Effector memory CD4-positive, alpha-beta T cell (primary cell): ENCODE measurements around the gene MPHOSPH10.

Source experiments
- DNase-seq, 3 donors: peaks; one replicate each; pipeline ENCODE4 v3.0.0-alpha.2; 2020
- H3K27ac ChIP-seq: 2 replicates; pipeline ENCODE4 v1.7.0; 2013; ENCODE audit warnings: mild to moderate bottlenecking, low read length, moderate library complexity; ENCODE audit not compliant: insufficient read depth, poor library complexity, severe bottlenecking
- H3K27me3 ChIP-seq: replicated peaks from 2 replicates; pipeline ENCODE4 v1.7.0; 2013; ENCODE audit warnings: mild to moderate bottlenecking, low read length; ENCODE audit not compliant: insufficient read depth, control insufficient read depth, poor library complexity, severe bottlenecking
- H3K36me3 ChIP-seq: 2 replicates; pipeline ENCODE4 v1.7.0; 2013; ENCODE audit warnings: mild to moderate bottlenecking, low read length, moderate library complexity; ENCODE audit not compliant: control insufficient read depth, insufficient read depth
- H3K4me1 ChIP-seq: 2 replicates; pipeline ENCODE4 v1.7.0; 2013; ENCODE audit warnings: low read length, mild to moderate bottlenecking; ENCODE audit not compliant: control insufficient read depth, insufficient read depth, poor library complexity, severe bottlenecking
- H3K4me3 ChIP-seq: 2 replicates; pipeline ENCODE4 v1.7.0; 2013; ENCODE audit warnings: low read length, low read depth, mild to moderate bottlenecking; ENCODE audit not compliant: insufficient read depth, poor library complexity, severe bottlenecking
- H3K9me3 ChIP-seq: 2 replicates; pipeline ENCODE4 v1.7.0; 2013; ENCODE audit warnings: mild to moderate bottlenecking, low read length, moderate library complexity; ENCODE audit not compliant: control insufficient read depth

MPHOSPH10 gene

GRCh38 chr2:71143782-71144181 is 13.3 kb downstream of the MPHOSPH10 start:
- no peak for DNase-seq
- Histone ChIP-seq H3K36me3 (peaks cover 90% of the 10 kb centered on the region), H3K27me3 (no peaks in the 10 kb centered on the region), H3K4me3 (no peak overlapping the region), H3K9me3 (no peaks in the 10 kb centered on the region), H3K4me1 (no peaks in the 10 kb centered on the region), H3K27ac (no peak overlapping the region)

- no peak overlapping the region for H3K27ac ChIP-seq
- no peak for DNase-seq
- no peaks in the 10 kb centered on the region for H3K9me3 ChIP-seq
- no peaks in the 10 kb centered on the region for H3K4me1 ChIP-seq
- no peak overlapping the region for H3K4me3 ChIP-seq
- no peaks in the 10 kb centered on the region for H3K27me3 ChIP-seq
- peaks cover 55% of the 10 kb centered on the region for H3K36me3 ChIP-seq
These were observed 18.2 kb downstream of the MPHOSPH10 start for GRCh38 chr2:71148506-71149063.

- no peak for DNase-seq
- Histone ChIP-seq H3K4me1 (no peaks in the 10 kb centered on the region), H3K36me3 (peaks cover 39% of the 10 kb centered on the region), H3K9me3 (no peaks in the 10 kb centered on the region), H3K27ac (no peak overlapping the region), H3K4me3 (no peak overlapping the region), H3K27me3 (no peaks in the 10 kb centered on the region)
These were observed 19.8 kb downstream of the MPHOSPH10 start for GRCh38 chr2:71150082-71150816.

GRCh38 chr2:71151620-71152019 is 21.2 kb downstream of the MPHOSPH10 start:
- H3K9me3 ChIP-seq: no peaks in the 10 kb centered on the region
- no peak for DNase-seq
- no peaks in the 10 kb centered on the region for H3K4me1 ChIP-seq
- H3K4me3 ChIP-seq: no peak overlapping the region
- peaks cover 27% of the 10 kb centered on the region for H3K36me3 ChIP-seq
- no peaks in the 10 kb centered on the region for H3K27me3 ChIP-seq
- H3K27ac ChIP-seq: no peak overlapping the region

GRCh38 chr2:71153585-71154224 is 23.3 kb downstream of the MPHOSPH10 start:
- Histone ChIP-seq H3K27me3 (peaks cover 4% of the 10 kb centered on the region), H3K9me3 (no peaks in the 10 kb centered on the region), H3K36me3 (peaks cover 9% of the 10 kb centered on the region), H3K4me3 (no peak overlapping the region), H3K27ac (no peak overlapping the region), H3K4me1 (no peaks in the 10 kb centered on the region)
- no peak for DNase-seq

- Histone ChIP-seq H3K27ac (no peak overlapping the region), H3K4me1 (no peaks in the 10 kb centered on the region)
- DNase-seq: no peak
These were observed 23.8 kb downstream of the MPHOSPH10 start for GRCh38 chr2:71154279-71154678.

GRCh38 chr2:71154798-71155197 is 24.4 kb downstream of the MPHOSPH10 start:
- DNase-seq: no peak
- H3K27me3 ChIP-seq: peaks cover 4% of the 10 kb centered on the region
- no peaks in the 10 kb centered on the region for H3K36me3 ChIP-seq
- H3K9me3 ChIP-seq: no peaks in the 10 kb centered on the region
- H3K4me1 ChIP-seq: no peaks in the 10 kb centered on the region
- no peak overlapping the region for H3K4me3 ChIP-seq
- no peak overlapping the region for H3K27ac ChIP-seq

More at GRCh38 chr2:71154279-71154678, 23.8 kb downstream of the MPHOSPH10 start:
- Histone ChIP-seq H3K36me3 (peaks cover 3% of the 10 kb centered on the region), H3K4me3 (no peak overlapping the region), H3K27me3 (peaks cover 4% of the 10 kb centered on the region), H3K9me3 (no peaks in the 10 kb centered on the region)

GRCh38 chr2:71155846-71156245 is 25.4 kb downstream of the MPHOSPH10 start:
- Histone ChIP-seq H3K9me3 (no peaks in the 10 kb centered on the region), H3K27ac (no peak overlapping the region), H3K27me3 (peaks cover 4% of the 10 kb centered on the region), H3K4me1 (no peaks in the 10 kb centered on the region), H3K36me3 (no peaks in the 10 kb centered on the region), H3K4me3 (no peak overlapping the region)
- no peak for DNase-seq

- H3K4me1 ChIP-seq: no peaks in the 10 kb centered on the region
- peaks cover 4% of the 10 kb centered on the region for H3K27me3 ChIP-seq
- DNase-seq: no peak
- H3K36me3 ChIP-seq: no peaks in the 10 kb centered on the region
- no peaks in the 10 kb centered on the region for H3K9me3 ChIP-seq
- H3K27ac ChIP-seq: no peak overlapping the region
- H3K4me3 ChIP-seq: no peak overlapping the region
These were observed 26.1 kb downstream of the MPHOSPH10 start for GRCh38 chr2:71156573-71156972.

- H3K27ac ChIP-seq: no peak overlapping the region
- H3K27me3 ChIP-seq: peaks cover 4% of the 10 kb centered on the region
- no peaks in the 10 kb centered on the region for H3K36me3 ChIP-seq
- no peak overlapping the region for H3K4me3 ChIP-seq
- H3K9me3 ChIP-seq: no peaks in the 10 kb centered on the region
- DNase-seq: peak in 2 of 3 donors; percentile 13 to 24
- H3K4me1 ChIP-seq: no peaks in the 10 kb centered on the region
These were observed 26.8 kb downstream of the MPHOSPH10 start for GRCh38 chr2:71157124-71157793.
